GM21786 (cell line): ENCODE data around the gene SMAGP.
"Not testable (repeated sequence)": the region's sequence is repeated elsewhere in the genome, so short reads cannot be mapped to it uniquely, and the experiment has no call there.

Experiments used
- ATAC-seq: cut with Tn5 transposase; IDR thresholded peaks from one replicate; pipeline ENCODE4 v1.9.1; 2021; ENCODE audit not compliant: unreplicated experiment

Gene SMAGP

DNA sequence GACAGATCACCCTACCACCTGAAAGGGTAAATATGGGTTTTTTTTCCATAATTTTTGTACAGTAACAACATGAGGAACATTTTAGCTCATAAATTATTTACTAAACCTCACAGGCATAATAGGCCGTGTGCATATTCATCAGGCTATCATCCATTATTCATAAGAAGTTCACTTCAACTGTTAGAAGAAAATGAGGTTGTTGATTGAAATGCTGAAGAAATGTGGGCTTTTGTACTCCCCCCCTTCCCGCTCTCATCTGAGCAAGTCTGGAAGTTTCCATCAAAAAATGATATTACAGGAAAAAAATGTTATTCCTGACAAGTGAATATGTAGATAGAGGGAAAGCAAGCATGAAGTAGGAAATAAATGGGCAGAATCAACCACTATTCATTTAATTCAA is 44.4 kb downstream of the SMAGP start:
- ATAC-seq = no peak

DNA sequence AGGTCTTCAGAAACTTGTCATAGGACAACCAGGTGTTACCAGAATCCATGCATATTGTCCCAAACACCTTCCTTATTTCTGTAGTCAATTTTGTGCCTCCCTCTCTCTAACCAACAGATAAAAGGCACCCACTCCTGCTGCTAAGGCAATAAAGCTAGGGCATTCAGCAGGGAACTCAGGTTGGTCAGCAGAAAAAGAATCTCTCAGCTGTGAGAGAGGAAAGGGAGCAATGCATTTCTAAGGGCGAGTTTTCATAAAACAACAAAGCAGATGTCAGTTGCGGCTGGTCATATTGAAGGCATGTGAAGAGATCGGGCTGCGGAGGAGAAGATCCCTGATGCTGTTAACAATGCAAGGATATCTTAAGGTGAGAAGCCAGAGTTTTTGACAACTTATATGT is 45.0 kb downstream of the SMAGP start:
- ATAC-seq = no peak

DNA sequence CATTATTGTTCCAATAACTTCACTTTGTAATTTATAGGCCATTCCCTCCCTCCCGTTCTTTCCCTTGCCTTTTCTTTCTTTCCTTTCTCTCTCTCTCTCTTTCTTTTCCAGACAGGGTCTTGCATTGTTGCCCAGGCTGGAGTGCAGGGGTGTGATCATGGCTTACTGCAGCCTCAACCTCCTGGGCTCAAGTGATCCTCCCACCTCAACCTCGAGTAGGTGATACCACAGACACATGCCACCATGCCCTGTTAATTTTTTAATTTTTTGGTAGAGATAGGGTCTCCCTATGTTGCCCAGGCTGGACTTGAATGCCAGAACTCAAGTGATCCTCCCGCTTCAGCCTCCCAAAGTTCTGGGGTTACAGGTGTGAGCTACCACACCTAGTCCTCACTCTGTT is 45.6 kb downstream of the SMAGP start:
- ATAC-seq = no peak

DNA sequence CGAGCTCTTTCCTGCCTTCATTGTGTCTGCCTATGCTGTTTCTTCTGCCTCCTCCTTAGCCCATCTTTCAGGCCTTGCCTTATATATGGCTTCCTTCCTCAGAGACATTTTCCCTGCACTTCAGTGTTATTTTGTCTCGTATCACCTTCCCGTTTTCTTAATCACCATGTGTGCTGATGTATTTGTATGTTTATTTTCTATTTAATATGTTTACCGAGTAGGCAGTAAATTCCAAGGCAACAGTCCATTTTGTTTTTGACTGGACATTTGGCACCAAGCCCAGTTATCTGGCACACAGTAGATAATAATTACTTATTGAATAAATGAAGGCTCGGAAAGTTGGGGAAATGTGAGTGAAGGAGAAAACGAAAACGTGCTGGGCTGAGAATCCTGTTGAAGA is 47.8 kb downstream of the SMAGP start:
- ATAC-seq = no peak

- not testable (repeated sequence) for ATAC-seq
Observed at GRCh38 chr12:51219857-51220256, 50.4 kb downstream of the SMAGP start.

DNA sequence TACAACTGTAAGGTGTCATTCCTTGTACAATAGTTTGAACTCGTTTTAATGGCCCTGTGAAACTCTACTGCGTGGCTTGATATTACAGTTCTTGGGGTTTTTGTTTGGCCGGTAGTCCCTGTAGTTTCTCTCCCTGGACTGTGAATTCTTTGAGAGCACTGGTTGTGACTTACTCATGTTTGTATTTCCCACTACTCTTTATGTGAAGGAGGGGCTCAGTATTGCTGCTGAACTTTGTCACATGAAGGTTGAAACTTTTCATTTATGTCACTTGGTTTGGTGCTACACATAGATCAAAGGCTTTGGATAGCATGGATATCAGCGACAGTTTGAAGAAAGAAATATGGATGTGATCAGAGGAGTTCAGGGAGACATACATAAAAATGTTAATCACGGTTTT is 50.9 kb downstream of the SMAGP start:
- no peak for ATAC-seq

- ATAC-seq = no peak
Observed at GRCh38 chr12:51218607-51219161, 51.5 kb downstream of the SMAGP start.

DNA sequence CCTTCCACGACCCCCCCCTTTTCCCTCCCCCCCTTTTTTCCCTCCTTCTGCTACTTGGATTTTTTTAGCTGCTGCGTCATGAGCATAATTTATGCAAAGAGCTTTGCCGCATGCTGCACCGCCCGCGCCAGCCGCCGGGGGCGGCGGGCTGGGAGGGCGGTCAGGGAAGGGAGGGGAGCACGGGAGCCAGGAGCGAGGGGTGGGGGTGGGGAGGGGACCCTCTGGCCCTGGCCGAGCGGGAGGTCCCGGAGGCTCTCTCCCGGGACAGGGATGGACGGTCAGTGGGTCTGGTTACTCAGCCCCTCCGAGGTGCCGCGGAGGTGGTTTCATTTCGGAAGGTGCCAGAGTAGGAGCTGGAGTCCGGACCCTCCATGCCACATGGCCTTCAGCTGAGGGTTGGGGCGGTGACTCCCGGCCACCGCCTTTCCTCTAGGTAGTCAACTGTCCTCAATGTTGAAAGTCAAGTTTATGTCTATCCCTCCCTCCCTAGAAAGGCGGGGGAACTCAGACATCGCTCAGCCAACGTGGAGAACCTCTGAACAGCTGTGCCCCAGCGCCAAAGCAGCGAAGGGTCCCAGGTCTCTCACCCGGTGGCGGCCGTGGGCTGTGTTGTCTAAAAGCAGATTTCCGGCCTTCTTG is 52.1 kb downstream of the SMAGP start, which contains the start of gene POU6F1:
Gene POU6F1 (minus strand): TSS at position 95 of the 639 bp plus-strand sequence. CDS start 11,226 bp downstream, outside the sequence.
- ATAC-seq = peak; percentile 69

- ATAC-seq = peak; percentile 48
Observed at GRCh38 chr12:51217133-51217967, 52.9 kb downstream of the SMAGP start.

- ATAC-seq = no peak
Observed at GRCh38 chr12:51216642-51217041, 53.6 kb downstream of the SMAGP start.

DNA sequence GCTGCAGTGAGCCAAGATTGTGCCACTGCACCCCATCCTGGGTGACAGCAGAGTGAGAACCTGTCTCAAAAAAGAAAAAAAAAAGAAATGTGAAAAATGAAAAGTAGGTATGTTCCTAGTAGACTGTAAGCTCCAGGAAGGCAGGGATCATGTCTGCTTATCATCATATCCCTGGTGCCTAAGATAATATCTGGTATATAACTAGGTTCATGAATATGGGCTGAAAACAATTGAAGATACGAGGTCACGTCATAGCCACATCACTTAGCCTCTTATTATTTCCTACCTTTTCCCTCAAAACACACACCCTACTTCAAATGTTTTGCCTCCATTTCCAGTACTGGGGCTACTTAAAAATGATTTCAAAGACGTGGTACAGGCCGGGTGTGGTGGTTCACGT is 55.3 kb downstream of the SMAGP start:
- no peak for ATAC-seq

GRCh38 chr12:51210690-51211395 is 59.4 kb downstream of the SMAGP start:
- no peak for ATAC-seq

DNA sequence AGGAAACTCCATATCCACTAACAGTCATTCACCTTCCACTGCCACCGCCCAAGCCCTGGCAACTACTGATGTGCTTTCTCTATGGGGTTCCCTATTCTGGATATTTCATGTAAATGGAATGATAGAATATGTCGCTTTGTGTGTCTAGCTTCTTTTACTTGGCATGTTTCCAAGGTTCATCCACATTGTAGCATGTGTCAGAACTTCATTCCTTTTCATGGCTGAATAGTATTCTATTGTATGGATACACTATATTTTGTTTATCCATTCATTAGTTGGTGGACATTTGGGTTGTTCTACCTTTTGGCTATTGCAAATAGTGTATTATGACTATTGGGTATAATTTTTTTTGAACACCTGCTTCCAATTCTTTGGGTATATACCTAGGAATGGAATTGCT is 61.0 kb downstream of the SMAGP start:
- ATAC-seq = no peak

DNA sequence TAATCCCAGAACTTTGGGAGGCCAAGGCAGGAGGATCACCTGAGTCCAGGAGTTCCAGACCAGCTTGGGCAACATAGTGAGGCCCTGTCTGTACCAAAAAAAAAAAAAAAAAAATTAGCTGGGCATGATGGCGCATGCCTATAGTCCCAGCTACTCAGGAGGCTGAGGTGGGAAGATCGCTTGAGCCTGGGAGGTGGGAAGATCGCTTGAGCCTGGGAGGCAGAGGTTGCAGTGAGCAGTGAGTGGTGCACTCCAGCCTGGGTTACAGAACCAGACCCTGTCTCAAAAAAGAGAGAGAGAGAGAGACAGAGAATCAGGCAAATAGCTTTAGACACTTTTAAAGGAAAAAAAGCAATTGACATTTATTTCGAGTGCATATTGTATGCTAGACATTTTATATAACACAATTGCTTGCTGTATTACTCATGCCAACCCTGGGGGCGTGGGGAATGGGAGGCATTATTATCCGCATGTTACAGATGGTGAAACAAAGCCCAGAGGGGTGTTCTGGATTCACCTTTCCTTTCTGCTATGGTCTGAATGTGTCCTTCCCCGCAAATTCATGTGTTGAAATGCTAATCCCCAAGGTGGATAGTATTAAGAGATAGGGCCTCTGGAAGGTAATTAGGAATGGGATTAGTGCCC is 62.1 kb downstream of the SMAGP start:
- ATAC-seq = no peak

GRCh38 chr12:51205350-51205749 is 64.9 kb downstream of the SMAGP start:
- ATAC-seq = no peak

DNA sequence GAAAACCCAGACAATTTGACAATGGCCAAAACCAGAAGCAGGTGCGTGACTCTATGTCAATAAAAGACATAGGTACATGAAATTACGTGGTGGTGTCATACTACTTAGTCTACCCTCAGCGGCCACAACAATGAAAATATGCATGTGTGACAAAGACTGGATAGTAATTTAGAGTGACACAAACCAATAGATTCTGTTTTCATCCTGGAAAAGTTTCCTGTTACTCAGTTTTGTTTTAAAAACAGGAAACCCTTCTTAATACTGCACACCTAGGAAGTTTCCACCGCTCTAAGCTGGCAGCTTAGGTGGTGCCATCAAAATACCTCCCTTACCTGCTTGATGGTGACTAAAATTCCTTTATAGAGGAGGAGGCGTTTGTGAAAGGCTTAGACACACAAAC is 67.5 kb downstream of the SMAGP start:
- ATAC-seq = no peak

DNA sequence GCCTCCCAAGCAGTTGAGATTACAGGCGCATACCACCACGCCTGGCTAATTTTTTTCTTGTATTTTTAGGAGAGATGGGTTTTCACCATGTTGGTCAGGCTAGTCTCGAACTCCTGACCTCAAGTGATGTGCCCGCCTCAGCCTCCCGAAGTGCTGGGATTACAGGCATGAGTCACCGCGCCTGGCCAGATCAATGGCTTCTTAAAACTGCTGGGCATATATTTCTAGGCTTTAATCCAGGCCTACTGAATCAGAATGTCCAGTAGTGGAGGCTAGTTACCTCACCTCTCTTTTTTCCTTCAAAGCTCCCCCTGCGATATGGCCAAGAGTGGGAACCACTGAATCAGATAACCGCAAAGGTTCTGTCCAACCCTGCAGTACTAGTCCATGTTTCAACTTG is 69.4 kb downstream of the SMAGP start:
- ATAC-seq = no peak

GRCh38 chr12:51200156-51200555 is 70.1 kb downstream of the SMAGP start:
- ATAC-seq = no peak

- no peak for ATAC-seq
Observed at GRCh38 chr12:51199366-51199945, 70.8 kb downstream of the SMAGP start.

GRCh38 chr12:51198568-51199365 is 71.4 kb downstream of the SMAGP start:
- ATAC-seq = no peak
